Measurements from ENCODE around the gene UCHL3.

- TF ChIP-seq CTCF (conservative IDR thresholded peaks at IDR 0.05; ENCODE audit: low read length) (no peak), EZH2phosphoT487 (IDR thresholded peaks at IDR 0.05; ENCODE audit: borderline replicate concordance, low read depth, low read length) (no peak)
These were observed 44.3 kb upstream of the UCHL3 start for GRCh38 chr13:75505327-75505726.
